ENCODE measurements around the gene KCNC1.

- no peak for TF ChIP-seq CTCF (conservative IDR thresholded peaks at IDR 0.05; ENCODE audit: low read depth, low read length)
- no peak for TF ChIP-seq BHLHE40 (IDR thresholded peaks at IDR 0.05; ENCODE audit: low read depth, low read length)
- no peak for TF ChIP-seq SMC3 (IDR thresholded peaks at IDR 0.05; ENCODE audit: low read depth, low read length)
- no peak for TF ChIP-seq RFX5 (IDR thresholded peaks at IDR 0.05; ENCODE audit: low read depth, low read length)
- no peak for TF ChIP-seq POLR2A (IDR thresholded peaks at IDR 0.05; ENCODE audit: low read depth, low read length)
- no peak for TF ChIP-seq NFE2L2 (IDR thresholded peaks at IDR 0.05; ENCODE audit: low read depth, low read length)
Observed at GRCh38 chr11:17803754-17804334, 69.3 kb downstream of the KCNC1 start.
